MCF 10A (cell line): ENCODE data around the gene C12orf50. TPM values are rescaled to one million over a fixed set of nuclear protein-coding genes. Genes with fewer than 3 reads are reported as not detected.
A peak's percentile ranks its signal among the peaks of the same experiment; 100 is the strongest.
"Not testable (repeated sequence)": the region's sequence is repeated elsewhere in the genome, so short reads cannot be mapped to it uniquely, and the experiment has no call there.

Experiments used
- BruUV-seq: library from RNA; stranded (reverse); fragments of 400-500 nt; replicated peaks from 2 replicates; lab custom pipeline; 2021; lab: Mats Ljungman, UMichigan
- CTCF ChIA-PET: fragments of 300-600 bp; sonication (Branson Sonifier 250); formaldehyde crosslinking; extraction: SDS; loops from one replicate; lab custom pipeline; 2021; ENCODE audit warnings: antibody characterized with exemption, inconsistent platforms; lab: Yijun Ruan, JAX
- POLR2A ChIA-PET: fragments of 300-600, 350-650 bp; sonication (Branson Sonifier 250); formaldehyde crosslinking; extraction: SDS; loops from one replicate; lab custom pipeline; 2020; ENCODE audit warnings: antibody characterized with exemption, inconsistent platforms; lab: Yijun Ruan, JAX
- DNase-seq: peaks from one replicate; pipeline ENCODE4 v3.0.0-alpha.2; 2018; ENCODE audit not compliant: unreplicated experiment
- H3K27ac Mint-ChIP-seq: one replicate; pipeline ENCODE4 v1.8.0; 2022; ENCODE audit warnings: mild to moderate bottlenecking, low read depth, mixed read lengths; ENCODE audit not compliant: unreplicated experiment
- H3K27me3 Mint-ChIP-seq: one replicate; pipeline ENCODE4 v1.8.0; 2022; ENCODE audit warnings: mixed read lengths; ENCODE audit not compliant: insufficient read depth, unreplicated experiment
- H3K36me3 Mint-ChIP-seq: one replicate; pipeline ENCODE4 v1.8.0; 2022; ENCODE audit warnings: mild to moderate bottlenecking, moderate library complexity, mixed read lengths; ENCODE audit not compliant: insufficient read depth, unreplicated experiment
- H3K4me1 Mint-ChIP-seq: one replicate; pipeline ENCODE4 v1.8.0; 2022; ENCODE audit warnings: mixed read lengths; ENCODE audit not compliant: insufficient read depth, unreplicated experiment
- H3K4me3 Mint-ChIP-seq: one replicate; pipeline ENCODE4 v1.8.0; 2022; ENCODE audit warnings: mild to moderate bottlenecking, moderate library complexity, mixed read lengths; ENCODE audit not compliant: unreplicated experiment
- H3K9me3 Mint-ChIP-seq: one replicate; pipeline ENCODE4 v1.8.0; 2022; ENCODE audit warnings: mixed read lengths; ENCODE audit not compliant: unreplicated experiment
- intact Hi-C: fragments of 100-400 bp; cut with micrococcal nuclease; formaldehyde crosslinking; loops from 2 replicates; pipeline ENCODE4 v1.14.1; 2022
- total RNA-seq: library from RNA; stranded (reverse); gene quantifications from 2 replicates; pipeline ENCODE4 v1.2.3, GENCODE V29; 2022
- TF ChIP-seq, protein P1 (sequence below): fragments of 200-600 bp; IDR thresholded peaks from one replicate; pipeline ENCODE4 v1.8.0; 2022; ENCODE audit warnings: antibody characterized with exemption, mild to moderate bottlenecking; ENCODE audit not compliant: unreplicated experiment

Gene C12orf50
- total RNA-seq, 1 experiment from 2014 or later: not detected

DNA sequence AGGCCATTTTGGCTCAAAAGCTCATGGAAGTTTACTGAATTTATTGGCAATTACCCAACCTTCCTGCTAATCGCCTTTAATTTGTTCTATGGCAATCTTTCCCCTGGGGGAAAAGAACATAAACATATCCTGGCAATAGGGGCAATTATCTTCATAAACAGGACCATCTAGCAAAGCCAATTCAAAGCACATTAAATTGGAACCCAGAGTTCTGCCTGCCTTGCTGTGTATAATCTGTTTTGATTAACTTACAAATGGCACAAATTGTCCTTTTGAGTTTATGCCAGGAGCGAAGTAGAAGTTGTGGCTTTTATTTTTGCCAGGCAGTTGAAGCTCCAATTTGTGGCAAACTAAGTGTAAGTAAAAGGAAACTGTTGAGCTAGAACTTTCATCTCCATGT is 68.6 kb downstream of the C12orf50 start:
- Mint-ChIP-seq H3K9me3 (no peaks in the 10 kb centered on the region), H3K4me1 (no peaks in the 10 kb centered on the region), H3K4me3 (no peak overlapping the region), H3K27me3 (no peaks in the 10 kb centered on the region), H3K27ac (no peak overlapping the region), H3K36me3 (no peaks in the 10 kb centered on the region)
- BruUV-seq: no TSS peak
- ChIA-PET CTCF (interaction anchor here (0.6 to 1.5 kb wide), 2 partner anchors 8 to 1293 kb away, joined by 3 to 5 read pairs; no protein-coding TSS in a partner anchor), POLR2A (no interaction called here)
- DNase-seq: no peak
- TF ChIP-seq, protein P1, sequence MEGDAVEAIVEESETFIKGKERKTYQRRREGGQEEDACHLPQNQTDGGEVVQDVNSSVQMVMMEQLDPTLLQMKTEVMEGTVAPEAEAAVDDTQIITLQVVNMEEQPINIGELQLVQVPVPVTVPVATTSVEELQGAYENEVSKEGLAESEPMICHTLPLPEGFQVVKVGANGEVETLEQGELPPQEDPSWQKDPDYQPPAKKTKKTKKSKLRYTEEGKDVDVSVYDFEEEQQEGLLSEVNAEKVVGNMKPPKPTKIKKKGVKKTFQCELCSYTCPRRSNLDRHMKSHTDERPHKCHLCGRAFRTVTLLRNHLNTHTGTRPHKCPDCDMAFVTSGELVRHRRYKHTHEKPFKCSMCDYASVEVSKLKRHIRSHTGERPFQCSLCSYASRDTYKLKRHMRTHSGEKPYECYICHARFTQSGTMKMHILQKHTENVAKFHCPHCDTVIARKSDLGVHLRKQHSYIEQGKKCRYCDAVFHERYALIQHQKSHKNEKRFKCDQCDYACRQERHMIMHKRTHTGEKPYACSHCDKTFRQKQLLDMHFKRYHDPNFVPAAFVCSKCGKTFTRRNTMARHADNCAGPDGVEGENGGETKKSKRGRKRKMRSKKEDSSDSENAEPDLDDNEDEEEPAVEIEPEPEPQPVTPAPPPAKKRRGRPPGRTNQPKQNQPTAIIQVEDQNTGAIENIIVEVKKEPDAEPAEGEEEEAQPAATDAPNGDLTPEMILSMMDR: no peak
- intact Hi-C loops: no loop called here

DNA sequence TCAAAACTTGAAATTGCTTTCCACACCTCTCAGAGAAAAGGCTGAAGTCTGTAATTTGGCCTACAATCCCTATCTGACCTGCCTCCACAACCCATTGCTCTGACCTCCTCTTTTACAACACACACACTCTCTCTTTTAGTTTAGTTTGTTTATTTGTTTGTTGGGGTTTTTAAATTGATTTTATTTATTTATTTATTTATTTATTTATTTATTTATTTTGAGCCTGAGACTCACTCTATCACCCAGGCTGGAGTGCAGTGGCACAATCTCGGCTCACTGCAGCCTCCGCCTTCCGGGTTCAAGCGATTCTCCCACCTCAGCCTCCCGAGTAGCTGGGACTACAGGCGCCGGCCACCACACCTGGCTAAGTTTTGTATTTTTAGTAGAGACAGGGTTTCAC is 75.2 kb downstream of the C12orf50 start:
- BruUV-seq, H3K27me3 Mint-ChIP-seq, H3K36me3 Mint-ChIP-seq, H3K4me3 Mint-ChIP-seq, POLR2A ChIA-PET, DNase-seq, H3K9me3 Mint-ChIP-seq, H3K4me1 Mint-ChIP-seq, H3K27ac Mint-ChIP-seq: not testable (repeated sequence)
- CTCF ChIA-PET: interaction anchor here (0.6 to 0.7 kb wide), 2 partner anchors 234 to 609 kb away, joined by 3 read pairs; no protein-coding TSS in a partner anchor
- intact Hi-C loops: loop anchor here (5.0 to 10.0 kb wide), 3 partner anchors 43 to 1219 kb away; no protein-coding TSS in a partner anchor

DNA sequence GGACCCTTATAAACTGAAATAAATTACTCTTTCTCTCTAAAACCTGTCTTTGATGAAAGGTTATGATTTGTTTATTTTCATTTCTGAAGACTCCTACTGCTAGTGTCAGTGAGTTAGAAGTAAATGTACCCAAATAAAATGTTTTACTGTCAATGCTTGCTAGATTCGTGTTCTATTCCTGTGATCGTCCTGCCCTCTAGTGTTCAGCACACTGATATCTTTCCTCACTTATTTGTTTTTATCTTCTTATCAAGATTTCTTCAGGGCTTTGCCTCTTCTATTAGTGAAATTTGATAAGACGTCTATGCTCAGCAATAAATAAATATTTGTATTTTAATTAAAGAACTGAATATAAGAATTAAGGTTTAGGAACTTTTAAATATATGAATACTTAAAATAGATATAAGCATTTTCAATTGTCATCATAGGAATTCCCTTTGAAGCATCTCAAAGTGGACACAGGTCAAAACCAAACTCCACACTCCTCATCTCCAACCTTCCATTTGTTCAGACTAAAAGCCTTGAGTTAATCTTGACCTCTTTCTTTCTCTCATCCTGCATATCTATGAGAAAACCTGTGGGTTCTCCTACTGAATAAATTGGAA is 75.8 kb downstream of the C12orf50 start:
- Mint-ChIP-seq H3K36me3 (no peaks in the 10 kb centered on the region), H3K4me3 (no peak overlapping the region), H3K27ac (peak overlapping the region; percentile 52), H3K9me3 (no peaks in the 10 kb centered on the region), H3K27me3 (no peaks in the 10 kb centered on the region), H3K4me1 (peaks cover 5% of the 10 kb centered on the region)
- TF ChIP-seq, protein P1: peak; percentile 61
- ChIA-PET CTCF (interaction anchor here (0.6 to 1.3 kb wide), 12 partner anchors 13 to 1998 kb away, joined by 3 to 7 read pairs (median 4); no protein-coding TSS in a partner anchor), POLR2A (interaction anchor here (0.6 kb wide), 1 partner anchor 813 kb away, joined by 3 read pairs; no protein-coding TSS in a partner anchor)
- intact Hi-C loops: loop anchor here (1.0 to 10.0 kb wide), 7 partner anchors 44 to 1997 kb away; no protein-coding TSS in a partner anchor
- BruUV-seq: no TSS peak
- DNase-seq: peak; percentile 62

DNA sequence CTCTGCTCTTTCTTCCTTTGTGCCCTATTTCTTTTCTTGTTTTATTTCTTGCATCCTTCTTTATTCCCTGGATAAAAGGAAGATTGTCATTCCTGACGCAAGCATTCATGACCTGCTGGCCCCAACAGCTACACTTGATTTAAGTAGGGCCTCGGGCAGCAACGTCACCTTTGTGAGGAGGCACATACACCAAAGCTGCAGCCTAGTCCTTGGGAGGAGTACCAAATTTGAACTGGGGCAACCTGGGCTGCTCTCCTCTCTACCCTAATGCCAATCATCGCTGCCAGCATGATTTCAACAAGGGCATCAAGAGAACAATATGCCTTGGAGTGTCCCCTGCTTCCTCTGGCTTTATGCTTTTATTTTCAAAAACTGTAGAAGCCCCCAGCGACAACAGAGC is 76.4 kb downstream of the C12orf50 start:
- CTCF ChIA-PET: interaction anchor here (0.6 to 1.4 kb wide), 18 partner anchors 8 to 1997 kb away, joined by 3 to 7 read pairs (median 3); no protein-coding TSS in a partner anchor
- intact Hi-C loops: loop anchor here (1.0 to 10.0 kb wide), 7 partner anchors 44 to 1996 kb away; no protein-coding TSS in a partner anchor
- Mint-ChIP-seq H3K27ac (peak overlapping the region; percentile 52), H3K4me3 (no peak overlapping the region), H3K4me1 (peaks cover 5% of the 10 kb centered on the region), H3K27me3 (no peaks in the 10 kb centered on the region), H3K36me3 (no peaks in the 10 kb centered on the region), H3K9me3 (no peaks in the 10 kb centered on the region)
- DNase-seq: no peak
- BruUV-seq: no TSS peak
- POLR2A ChIA-PET: interaction anchor here (0.6 kb wide), 1 partner anchor 813 kb away, joined by 3 read pairs; no protein-coding TSS in a partner anchor
- TF ChIP-seq, protein P1: no peak
